Stimulated activated CD4-positive, alpha-beta T cell treated with anti-CD3 and anti-CD28 coated beads, Interleukin-1b, Interleukin-23, amount 100 ng/mL, for 24 hours (primary cell): ENCODE measurements around the gene SPATA31E1.
"Not testable (repeated sequence)": the region's sequence is repeated elsewhere in the genome, so short reads cannot be mapped to it uniquely, and the experiment has no call there.

Source experiments
- DNase-seq, 4 experiments: peaks; one replicate each; pipeline ENCODE4 v3.0.0-alpha.2; 2020; ENCODE audit warnings: low read depth in 4 of 4, low spot score in 1 of 4

SPATA31E1 gene

DNA sequence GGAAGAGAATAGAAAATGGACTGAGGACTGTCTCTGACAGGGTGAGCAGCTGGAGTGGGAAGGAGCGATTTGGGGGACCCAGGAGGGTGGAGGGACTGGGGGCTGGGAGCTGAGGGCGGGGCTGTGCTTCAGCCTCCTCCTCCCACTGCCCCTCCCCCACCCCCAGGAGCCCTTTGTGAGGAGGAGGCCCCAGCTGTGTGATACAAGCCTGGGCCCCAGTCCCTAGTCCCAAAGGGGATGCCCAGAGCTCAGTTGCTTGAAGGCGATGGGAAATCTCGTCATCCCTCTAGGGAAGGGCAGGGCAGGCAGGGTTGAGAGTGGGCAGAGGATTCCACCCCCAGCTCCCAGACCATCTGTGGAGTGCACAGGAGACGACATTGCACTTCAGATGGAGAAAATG lies at the start of gene SPATA31E1:
TSS of gene SPATA31E1 (plus strand) at position 251 of the 400 bp plus-strand sequence. CDS start at position 266, 15 bp downstream.
- no peak for DNase-seq

DNA sequence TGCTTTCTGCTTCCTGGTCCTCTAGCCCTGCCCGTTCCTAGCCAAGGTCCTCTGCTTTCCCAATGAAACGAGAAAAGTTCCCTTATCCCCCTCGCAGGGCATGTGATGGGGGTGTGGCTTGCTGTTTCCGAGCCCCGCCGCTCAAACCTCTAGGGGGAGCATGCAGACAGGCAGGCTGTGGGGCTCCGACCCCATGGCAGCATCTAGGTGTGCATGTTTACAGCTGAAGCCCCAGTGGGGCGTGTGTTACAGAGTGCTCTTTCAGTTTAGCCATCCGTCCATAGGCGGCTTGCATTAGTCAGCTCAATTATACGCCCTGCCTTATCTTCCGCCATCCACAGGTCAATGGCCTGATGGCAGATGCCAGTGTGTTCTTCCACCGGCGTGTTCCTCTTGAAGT lies 48.3 kb upstream of the SPATA31E1 start:
- DNase-seq, result no peak

DNA sequence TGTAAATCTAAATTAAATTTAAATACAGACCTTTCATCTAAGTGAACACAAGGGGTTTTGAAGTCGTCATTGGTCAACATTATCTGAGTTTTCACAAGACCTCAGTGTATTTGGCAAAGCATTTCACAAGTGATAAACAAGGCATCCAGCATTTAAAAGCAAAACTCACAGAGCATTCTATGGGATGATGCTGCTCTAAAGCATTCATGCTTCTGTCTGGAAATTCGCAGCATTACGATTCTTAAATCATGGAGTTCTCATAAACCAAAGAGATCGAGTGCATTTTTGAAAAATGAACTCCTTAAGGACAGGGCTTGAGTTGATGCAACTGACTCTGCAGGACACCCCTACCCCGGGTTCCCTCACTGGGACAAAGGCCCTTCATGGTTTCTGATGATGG lies 46.1 kb upstream of the SPATA31E1 start:
- no peak for DNase-seq

DNA sequence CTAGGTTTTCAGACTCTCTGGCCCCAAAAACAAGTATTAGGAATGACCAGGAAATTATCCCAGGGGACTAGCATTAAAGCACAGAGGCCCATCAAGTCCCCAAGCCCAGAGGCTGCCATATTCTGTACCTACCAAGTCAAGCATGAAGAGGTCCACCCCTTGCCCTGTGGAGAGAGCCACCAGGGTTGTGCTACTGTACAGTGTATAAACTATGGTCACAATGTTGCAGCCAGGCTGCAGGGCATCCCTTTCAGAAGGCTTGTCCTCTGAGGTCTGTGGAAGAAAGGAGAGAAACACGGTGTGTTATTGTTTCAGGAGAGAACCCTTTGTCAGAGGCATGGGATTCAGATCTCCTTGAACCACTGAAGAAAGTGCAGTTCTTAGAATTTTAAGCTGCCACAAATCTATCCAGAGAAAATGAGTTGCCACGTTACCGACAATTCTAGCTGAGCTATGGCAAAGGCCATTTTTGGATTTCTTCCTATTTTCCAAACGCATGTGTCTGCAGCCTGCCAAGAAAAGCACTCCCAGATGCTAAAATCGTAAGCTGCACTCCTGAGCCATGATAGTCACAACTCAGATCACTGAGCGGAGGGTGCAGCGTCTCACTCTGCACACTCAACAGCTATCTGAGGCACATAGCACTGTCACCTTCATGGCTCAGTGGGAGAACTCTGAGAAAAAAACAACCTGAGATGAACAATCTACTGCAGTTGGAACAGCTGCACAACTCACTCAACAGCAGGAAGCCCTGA lies 45.5 kb upstream of the SPATA31E1 start:
- no peak for DNase-seq

DNA sequence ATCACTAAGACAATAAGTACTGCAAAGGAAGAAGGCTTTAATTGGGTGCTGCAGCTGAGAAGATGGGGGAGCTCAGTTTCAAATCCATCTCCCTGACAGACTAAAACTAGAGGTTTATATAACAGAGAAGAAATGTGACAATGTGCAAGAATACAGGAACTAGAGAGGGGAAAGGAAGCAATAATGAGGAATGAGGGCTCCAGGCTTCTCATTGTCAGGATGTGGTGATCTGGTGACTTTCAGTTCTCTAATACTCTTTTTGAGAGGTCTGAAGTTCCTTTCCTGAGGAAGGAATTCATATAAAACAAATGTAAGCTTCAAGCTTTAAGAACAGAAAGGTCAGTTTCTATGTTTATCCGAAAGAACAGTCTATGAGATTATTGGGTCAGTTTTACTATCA lies 42.5 kb upstream of the SPATA31E1 start:
- DNase-seq, result no peak

DNA sequence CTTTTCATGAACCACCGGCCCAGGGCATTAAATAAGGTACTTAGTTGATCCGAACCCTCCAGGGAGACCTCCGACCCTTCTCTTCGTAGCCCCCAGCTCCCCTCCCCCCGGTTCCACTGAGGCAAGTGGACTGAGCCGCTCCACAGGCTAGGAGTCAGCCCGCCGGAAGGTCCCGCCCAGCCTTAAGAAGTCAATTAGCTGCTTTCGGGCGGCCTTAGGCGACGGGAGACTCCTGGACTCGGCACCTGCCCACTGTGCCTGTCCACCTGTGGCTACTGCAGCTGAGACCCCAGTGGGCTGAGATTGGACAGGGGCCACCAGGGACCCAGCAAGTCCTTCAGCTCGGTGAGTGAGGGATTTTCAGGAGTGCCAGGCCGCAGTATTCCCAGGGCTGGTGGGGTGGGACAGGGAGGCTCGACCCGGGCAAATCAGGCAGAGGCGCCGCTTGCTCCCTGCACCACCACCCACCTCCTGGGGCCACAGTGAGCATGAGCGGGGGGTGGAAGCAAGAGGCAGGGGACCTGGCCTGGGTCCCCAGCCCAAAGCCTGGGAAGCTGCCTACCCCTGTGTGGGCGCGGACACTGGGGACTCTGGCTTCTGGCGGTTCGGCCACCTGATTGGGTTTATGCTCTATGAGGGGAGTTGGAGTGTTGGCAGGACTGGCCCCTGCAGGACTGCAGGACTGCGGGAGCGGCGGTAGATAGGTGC lies 39.6 kb upstream of the SPATA31E1 start:
- DNase-seq, result no peak

DNA sequence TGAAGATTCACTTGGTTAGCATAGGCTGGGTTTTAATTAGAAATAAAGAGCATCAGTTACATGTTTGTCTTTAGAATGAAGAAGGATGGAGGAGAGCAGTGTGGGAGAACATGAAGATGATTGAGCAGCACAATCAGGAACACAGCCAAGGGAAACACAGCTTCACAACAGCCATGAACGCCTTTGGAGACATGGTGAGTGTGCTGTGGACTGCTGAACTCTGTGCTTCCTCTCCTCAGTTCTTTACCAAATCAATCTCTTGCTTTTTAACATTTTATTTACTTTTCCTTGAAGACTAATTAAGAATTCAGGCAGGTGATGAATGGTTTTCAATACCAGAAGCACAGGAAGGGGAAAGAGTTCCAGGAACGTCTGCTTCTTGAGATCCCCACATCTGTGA lies 38.2 kb upstream of the SPATA31E1 start:
- DNase-seq, result no peak

DNA sequence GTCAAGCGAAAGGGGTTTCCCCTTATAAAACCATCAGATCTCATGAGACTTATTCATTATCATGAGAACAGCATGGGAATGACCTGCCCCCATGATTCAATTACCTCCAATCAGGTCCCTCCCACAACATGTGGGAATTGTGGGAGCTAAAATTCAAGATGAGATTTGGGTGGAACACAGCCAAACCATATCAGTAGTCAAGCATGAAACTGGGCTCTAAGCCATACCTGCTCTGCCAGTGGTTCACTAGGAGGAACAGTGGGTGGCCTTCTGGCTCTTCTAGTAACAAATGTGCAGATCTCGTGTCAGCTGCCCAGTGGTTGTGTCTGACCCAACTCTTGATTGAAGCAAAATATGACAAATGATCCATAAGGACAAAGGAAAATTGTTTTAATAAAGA lies 34.9 kb upstream of the SPATA31E1 start:
- DNase-seq, result not testable (repeated sequence)

DNA sequence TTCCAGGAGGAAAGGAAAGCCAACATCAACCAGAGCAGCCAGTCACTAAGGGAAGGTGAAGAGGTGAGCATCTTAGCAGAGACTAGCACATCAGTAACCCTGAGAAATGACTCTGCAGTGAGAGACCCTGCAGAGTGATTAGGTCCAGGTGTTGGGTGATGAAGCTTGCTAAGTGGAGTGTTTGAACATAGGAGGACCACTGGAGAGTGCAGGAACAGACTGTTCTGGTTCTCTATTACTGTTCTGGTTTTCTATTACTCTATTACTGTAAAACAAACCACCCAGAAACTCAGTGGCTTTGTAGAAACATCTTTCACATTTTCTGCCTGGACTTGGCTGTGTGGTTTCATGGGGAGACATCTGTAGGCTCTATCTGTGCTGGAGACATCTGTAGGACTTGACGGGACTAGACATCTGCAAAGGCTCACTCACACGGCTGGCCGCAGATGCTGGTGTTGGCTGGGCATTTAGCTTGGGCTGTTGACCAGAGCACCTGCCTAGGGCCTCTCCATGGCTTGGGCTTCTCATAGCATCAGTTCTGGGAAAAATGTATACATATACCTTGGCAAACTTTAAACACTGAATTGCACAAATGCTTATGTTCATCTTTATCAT lies 33.4 kb upstream of the SPATA31E1 start:
- no peak for DNase-seq

DNA sequence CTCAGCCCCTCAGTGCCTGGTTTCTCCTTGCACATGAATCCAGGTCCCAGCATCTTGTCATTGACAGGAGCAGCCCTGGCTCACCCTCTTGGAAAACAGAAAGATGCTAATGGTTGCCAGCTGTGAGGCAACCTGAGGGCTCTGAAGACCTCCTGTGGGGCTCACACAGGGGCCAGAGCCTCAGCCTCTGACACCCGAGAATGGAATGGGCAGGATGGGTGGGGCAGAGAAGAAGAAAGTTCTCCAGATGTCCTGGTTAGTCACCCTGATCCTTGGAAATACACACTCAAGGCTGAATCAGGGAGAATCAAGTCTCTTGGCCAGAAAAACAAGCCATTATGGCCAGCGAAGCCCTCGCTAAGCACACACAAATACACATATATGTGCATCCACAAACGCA lies 32.3 kb upstream of the SPATA31E1 start:
- DNase-seq, result no peak

DNA sequence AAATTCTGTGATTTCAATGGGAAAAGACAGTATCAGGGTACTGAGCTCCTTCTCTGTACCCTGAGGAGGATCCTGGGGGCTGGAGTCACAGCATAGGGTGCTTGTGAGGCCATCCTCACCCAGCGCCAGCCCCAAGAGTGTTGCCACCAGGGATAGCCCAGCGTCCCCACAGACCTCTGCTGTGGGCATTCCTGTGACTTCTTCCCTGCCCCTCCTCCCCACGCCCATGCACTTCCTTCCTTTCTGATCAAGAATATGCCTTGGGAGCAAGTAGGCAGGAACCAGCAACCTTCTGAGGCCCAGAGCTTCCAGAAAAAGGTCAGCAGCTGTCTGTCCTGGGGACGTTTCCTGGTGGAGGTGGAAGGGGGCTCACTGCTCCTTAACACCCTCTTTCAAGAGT lies 31.5 kb upstream of the SPATA31E1 start:
- not testable (repeated sequence) for DNase-seq

DNA sequence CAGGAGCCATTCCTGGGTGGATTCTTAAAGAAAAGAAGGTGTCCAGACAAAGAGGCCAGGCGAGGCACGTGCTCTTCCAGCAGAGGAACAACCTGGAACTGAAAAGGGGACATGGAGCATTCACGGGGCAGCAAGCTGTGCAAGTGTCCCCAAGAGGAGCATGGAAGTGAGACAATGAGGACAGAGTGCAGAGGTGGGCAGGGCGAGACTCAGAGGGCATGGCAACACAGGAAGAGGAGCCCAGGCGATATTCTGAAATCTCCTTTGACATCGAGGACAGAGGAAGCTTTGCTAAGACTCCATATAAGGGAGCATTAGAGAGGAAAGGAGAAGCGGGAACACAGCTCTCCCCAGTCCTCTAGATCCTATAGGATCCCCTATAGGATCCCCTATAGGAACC lies 29.4 kb upstream of the SPATA31E1 start:
- DNase-seq, result no peak

DNA sequence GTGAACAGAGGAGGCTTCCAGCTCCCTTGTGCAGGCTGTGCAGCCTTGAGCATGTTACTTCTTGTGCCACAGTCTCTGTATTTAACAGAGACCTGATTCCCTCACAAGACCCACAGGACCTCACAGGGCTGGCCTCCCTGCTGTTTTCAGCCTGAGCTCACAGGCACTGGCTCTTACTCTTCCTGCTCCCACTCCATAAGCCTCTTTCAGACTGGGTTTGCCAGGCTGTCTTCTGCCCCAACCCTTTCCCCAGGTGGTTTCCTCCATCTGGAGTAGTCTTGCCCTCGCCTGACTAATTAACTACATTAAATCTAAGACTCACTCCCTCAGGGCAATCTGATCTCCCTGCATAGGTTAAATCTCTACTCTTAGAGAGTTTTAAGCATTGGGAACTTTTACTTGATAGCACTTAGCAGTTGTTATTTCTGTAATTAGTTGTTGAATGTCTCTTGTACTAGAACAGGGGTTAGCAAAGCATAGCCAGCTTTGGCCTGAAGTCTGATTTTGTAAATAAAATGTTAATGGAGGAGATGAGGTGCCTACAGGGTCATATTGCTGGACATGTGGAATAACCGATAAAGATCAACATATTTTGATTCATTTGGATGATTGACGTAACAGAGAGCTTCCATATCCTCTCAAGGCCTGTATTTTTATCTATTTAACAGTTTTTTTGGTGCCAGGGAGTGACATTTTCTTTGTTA lies 28.6 kb upstream of the SPATA31E1 start:
- DNase-seq, result no peak

DNA sequence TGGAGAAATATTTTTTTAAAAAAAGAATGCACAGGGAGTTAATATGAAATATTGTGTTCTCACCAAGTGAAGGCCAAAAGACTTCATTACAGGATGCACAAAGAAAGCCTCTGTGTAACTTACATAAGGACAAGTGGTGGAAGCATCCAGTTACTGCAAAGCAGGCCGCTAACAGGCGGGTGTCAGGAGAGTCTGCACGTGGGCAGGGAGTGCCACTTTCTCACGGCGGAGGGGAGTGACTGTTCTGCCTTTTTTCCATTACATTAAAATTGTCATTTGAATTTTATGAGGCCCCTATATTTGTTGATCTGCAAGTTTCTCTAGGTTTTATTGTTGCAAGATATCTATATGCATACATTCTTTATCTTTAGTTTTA lies 28.1 kb upstream of the SPATA31E1 start:
- no peak for DNase-seq

DNA sequence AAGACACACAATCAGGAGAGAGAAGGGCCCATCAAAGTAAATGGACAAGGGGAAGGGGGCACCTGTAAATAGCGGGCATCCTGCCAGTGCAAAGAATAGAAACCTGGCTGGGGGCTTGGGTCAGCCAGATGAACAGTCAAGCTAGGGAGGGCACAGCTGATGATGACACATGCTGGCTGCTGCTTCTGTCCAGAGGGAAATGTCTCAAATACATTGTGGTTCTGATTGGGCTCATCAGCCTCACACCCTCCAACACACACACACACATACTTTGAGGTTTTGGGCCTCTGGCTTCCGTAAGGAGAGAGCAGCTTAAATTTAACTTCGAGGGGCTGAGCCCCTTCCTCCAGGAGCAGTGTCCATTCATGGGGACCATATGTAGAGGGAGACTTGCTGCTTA lies 27.6 kb upstream of the SPATA31E1 start:
- DNase-seq, result no peak

DNA sequence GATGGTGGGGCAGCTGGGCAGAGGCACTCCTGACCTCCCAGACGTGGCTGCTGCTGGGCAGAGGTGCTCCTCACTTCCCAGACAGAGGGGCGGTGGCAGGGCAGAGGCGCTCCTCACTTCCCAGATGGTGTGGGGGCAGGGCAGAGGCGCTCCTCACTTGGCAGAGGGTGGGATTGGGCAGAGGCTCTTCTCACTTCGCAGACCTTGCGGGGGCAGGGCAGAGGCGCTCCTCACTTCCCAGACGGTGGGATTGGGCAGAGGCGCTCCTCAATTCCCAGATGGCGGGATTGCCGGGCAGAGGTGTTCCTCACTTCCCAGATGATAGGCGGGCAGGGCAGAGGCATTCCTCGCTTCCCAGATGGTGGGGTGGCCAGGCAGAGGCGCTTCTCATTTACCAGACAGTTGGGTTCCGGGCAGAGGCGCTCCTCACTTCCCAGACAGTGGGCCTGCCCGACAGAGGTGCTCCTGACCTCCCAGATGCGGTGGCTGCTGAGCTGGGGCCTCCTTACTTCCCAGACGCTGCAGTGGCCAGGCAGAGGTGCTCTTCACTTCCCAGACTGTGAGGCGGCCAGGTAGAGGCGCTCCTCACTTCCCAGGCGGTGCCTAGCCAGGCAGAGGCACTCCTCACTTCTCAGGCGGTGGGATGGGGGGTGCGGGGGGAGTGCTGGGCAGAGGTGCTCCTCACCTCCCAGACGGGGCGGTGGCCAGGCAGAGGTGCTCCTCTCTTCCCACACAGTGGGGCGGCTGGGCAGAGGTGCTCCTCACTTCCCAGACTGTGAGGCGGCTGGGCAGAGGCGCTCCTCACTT lies 25.3 kb upstream of the SPATA31E1 start:
- no peak for DNase-seq

DNA sequence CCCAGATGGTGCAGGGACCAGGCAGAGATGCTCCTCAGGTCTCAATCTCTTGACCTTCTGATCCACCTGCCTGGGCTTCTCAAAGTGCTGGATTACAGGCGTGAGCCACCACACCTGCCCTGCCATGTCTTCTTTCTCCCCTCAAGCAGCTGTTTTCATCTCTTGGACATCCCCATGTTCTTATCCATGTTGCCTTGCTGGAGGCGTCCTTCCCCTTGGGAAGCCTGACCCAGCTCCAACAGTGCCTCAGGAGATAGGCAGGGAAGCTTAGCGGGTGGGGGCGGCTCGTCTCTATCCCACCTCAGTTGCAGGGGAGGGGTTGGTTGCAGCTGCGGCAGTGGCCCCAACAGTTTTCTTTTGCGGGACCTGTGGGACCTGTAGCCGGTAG lies 24.7 kb upstream of the SPATA31E1 start:
- DNase-seq, result no peak

DNA sequence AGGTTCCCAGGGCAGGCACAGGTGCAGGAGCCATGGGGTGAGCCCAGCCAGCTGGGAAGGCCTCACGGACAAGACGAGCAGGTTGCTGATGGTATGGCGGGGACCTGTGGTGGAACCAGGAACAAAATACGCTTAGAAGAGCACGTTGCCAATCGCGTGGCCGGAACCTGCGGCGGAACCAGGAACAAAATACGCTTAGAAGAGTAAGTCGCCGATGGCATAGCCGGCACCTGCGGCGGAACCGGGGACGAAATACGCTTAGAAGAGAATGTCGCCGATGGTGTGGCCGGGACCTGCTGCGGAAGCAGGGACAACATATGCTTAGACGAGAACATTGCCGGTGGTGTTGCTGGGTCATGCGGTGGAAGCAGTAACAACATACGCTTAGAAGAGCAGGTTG lies 23.5 kb upstream of the SPATA31E1 start:
- no peak for DNase-seq

DNA sequence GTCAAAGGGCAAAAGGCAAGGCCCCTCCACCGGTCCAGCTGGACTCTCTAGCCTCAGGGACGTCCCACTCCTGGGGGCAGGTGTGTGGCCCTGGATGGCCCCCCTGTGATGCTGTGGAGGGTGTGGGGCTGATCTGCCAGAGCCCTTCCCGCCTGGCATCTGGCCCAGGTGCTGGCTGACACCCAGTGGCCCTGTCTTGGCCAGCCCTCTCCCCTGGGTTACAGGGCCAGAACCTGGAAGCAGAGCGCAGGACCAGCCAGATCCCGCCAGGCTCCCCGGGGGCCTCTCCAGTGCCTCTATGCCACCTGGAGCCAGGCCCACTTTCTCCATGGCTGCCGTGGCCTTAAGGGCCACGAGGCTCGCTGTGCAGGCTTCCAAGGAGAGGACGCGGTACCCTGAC lies 22.9 kb upstream of the SPATA31E1 start:
- DNase-seq, result no peak

DNA sequence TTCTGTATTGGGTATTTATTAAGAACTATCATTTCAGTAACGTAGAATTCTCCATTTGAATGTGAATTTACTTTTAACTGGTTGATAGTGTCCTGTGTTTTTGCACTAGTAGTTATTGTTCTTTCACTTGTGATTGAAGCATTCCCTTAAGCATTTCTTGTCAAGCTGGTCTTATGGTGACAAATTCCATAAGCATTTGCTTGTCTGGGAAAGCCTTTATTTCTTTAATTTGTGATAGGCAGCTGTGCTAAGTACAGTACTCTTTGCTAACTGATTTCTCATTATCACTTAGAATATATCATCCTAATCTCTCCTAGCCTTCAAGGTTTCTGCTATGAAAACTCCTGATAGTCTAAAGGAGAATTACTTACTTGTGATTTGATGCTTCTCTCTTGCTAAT lies 21.3 kb upstream of the SPATA31E1 start:
- DNase-seq, result no peak
